Amygdala (tissue), 56 donors: ENCODE measurements around the gene LIMD2.
"Not testable (repeated sequence)": the region's sequence is repeated elsewhere in the genome, so short reads cannot be mapped to it uniquely, and the experiment has no call there.

Experiments used
- DNase-seq, 56 donors: peaks; one replicate each; lab custom pipeline; 2025; lab: John Stamatoyannopoulos, UW

LIMD2 gene

GRCh38 chr17:63699638-63700527, at the start of gene LIMD2:
Gene LIMD2 (minus strand): TSS chr17:63700125. CDS start chr17:63699298, 827 bp downstream.
- peak in 11 of 56 donors; percentile 15 to 57 (median 32) for DNase-seq

GRCh38 chr17:63741408-63742173, 41.7 kb upstream of the LIMD2 start, which contains the start of gene STRADA:
Gene STRADA (minus strand): TSS chr17:63741799. CDS start chr17:63728369, 13,430 bp downstream.
- peak; percentile 47 to 98 (median 94) for DNase-seq

- peak in 4 of 56 donors; percentile 20 to 56 (median 36) for DNase-seq
Measured at GRCh38 chr17:63741143-63741407, 41.1 kb upstream of the LIMD2 start.

- DNase-seq = no peak
Measured at GRCh38 chr17:63740464-63741142, 40.7 kb upstream of the LIMD2 start.

- DNase-seq = no peak
Measured at GRCh38 chr17:63735691-63736090, 35.8 kb upstream of the LIMD2 start.

- no peak for DNase-seq
Measured at GRCh38 chr17:63722403-63722802, 22.5 kb upstream of the LIMD2 start.

GRCh38 chr17:63720194-63720593, 20.3 kb upstream of the LIMD2 start:
- DNase-seq = not testable (repeated sequence)

GRCh38 chr17:63718988-63719387, 19.1 kb upstream of the LIMD2 start:
- DNase-seq = no peak

- no peak for DNase-seq
Measured at GRCh38 chr17:63716426-63716825, 16.5 kb upstream of the LIMD2 start.

GRCh38 chr17:63714550-63715277, 14.8 kb upstream of the LIMD2 start:
- DNase-seq = no peak

- DNase-seq = no peak
Measured at GRCh38 chr17:63709110-63709509, 9.2 kb upstream of the LIMD2 start.

GRCh38 chr17:63707151-63707550, 7.2 kb upstream of the LIMD2 start:
- DNase-seq = no peak

GRCh38 chr17:63706336-63707082, 6.6 kb upstream of the LIMD2 start:
- DNase-seq = no peak

GRCh38 chr17:63705657-63706056, 5.7 kb upstream of the LIMD2 start:
- DNase-seq = no peak

GRCh38 chr17:63704836-63705235, 4.9 kb upstream of the LIMD2 start:
- DNase-seq = no peak

- no peak for DNase-seq
Measured at GRCh38 chr17:63704259-63704576, 4.3 kb upstream of the LIMD2 start.

GRCh38 chr17:63703556-63704258, 3.8 kb upstream of the LIMD2 start:
- DNase-seq = no peak

- no peak for DNase-seq
Measured at GRCh38 chr17:63703029-63703428, 3.1 kb upstream of the LIMD2 start.

GRCh38 chr17:63702721-63703015, 2.7 kb upstream of the LIMD2 start:
- no peak for DNase-seq
